Small intestine (tissue), 7 donors: ENCODE data around the gene NKD2. TPM values are rescaled to one million over a fixed set of nuclear protein-coding genes. Genes with fewer than 3 reads are reported as not detected.

ENCODE experiments used
- DNase-seq, 2 donors: peaks; one replicate each; pipeline versions ENCODE4 v3.0.0 to v3.0.0-alpha.2; 2013
- FAIRE-seq: peaks from 2 replicates; lab custom pipeline; 2012; peaks lifted over from hg19 to GRCh38; lab: Jason Lieb, UNC
- H3K27ac ChIP-seq, 3 donors: one replicate each; pipeline ENCODE4 v1.5.1; 2013; ENCODE audit warnings: low read length in 2 of 3, mild to moderate bottlenecking in 2 of 3, control low read depth in 1 of 3, inconsistent platforms in 1 of 3, low read depth in 1 of 3, moderate library complexity in 1 of 3
- H3K27me3 ChIP-seq, 3 donors: one replicate each; pipeline ENCODE4 v1.6.1; 2013; ENCODE audit warnings: low read length in 3 of 3, inconsistent platforms in 1 of 3; ENCODE audit not compliant: control insufficient read depth in 3 of 3, insufficient read depth in 3 of 3
- H3K36me3 ChIP-seq, 3 donors: one replicate each; pipeline ENCODE4 v1.6.1; 2013; ENCODE audit warnings: low read length in 3 of 3, inconsistent platforms in 1 of 3, low read depth in 1 of 3, mild to moderate bottlenecking in 1 of 3, moderate library complexity in 1 of 3; ENCODE audit not compliant: control insufficient read depth in 3 of 3, insufficient read depth in 2 of 3
- H3K4me1 ChIP-seq, 3 donors: one replicate each; pipeline ENCODE4 v1.6.1; 2013; ENCODE audit warnings: low read length in 2 of 3, inconsistent platforms in 1 of 3, low read depth in 1 of 3, mild to moderate bottlenecking in 1 of 3, moderate library complexity in 1 of 3; ENCODE audit not compliant: control insufficient read depth in 3 of 3, insufficient read depth in 2 of 3
- H3K4me3 ChIP-seq, 3 donors: one replicate each; pipeline ENCODE4 v1.5.1; 2013; ENCODE audit warnings: low read length in 3 of 3, control low read depth in 1 of 3, inconsistent platforms in 1 of 3, low read depth in 1 of 3, mild to moderate bottlenecking in 1 of 3, moderate library complexity in 1 of 3
- H3K9me3 ChIP-seq, 2 donors: one replicate each; pipeline ENCODE4 v1.6.1; 2013; ENCODE audit warnings: low read depth in 1 of 2, low read length in 1 of 2; ENCODE audit not compliant: control insufficient read depth in 2 of 2, insufficient read depth in 1 of 2
- WGBS, 3 donors: extraction: QIAGEN DNeasy Blood & Tissue Kit; methylation state at CpG; one replicate each; pipeline ENCODE4 v1.1.7; 2013; 5-methylcytosine and 5-hydroxymethylcytosine counted together
- polyA plus RNA-seq, 4 donors: library from polyadenylated mRNA; stranded (reverse) in 3 of 4; unstranded in 1 of 4; fragments of 200-250 nt in 3 of 4; fragments of 120-200 nt in 1 of 4; gene quantifications; one replicate each; pipeline versions ENCODE4 v1.2.1 to v1.2.3, GENCODE V29; 2013
- donor health status: healthy with polysubstance abuse.
- donor health status: control.
- donor health status: control.
- donor health status: Bipolar disorder and iron deficiency.
- donor health status: healthy.

NKD2 gene
- polyA plus RNA-seq, 4 donors, result 0.22 to 11.9 (median 2.2) TPM

GRCh38 chr5:1014781-1015221, 6.2 kb downstream of the NKD2 start:
- no peak overlapping the region for H3K4me3 ChIP-seq
- peaks cover 0 to 8% (median 5%) of the 10 kb centered on the region in 3 donors for H3K27me3 ChIP-seq
- DNase-seq (no peak), FAIRE-seq (no peak)
- H3K36me3 ChIP-seq, result peaks cover 0 to 85% (median 0%) of the 10 kb centered on the region in 3 donors
- no peak overlapping the region for H3K27ac ChIP-seq
- peaks cover 0 to 15% (median 0%) of the 10 kb centered on the region in 3 donors for H3K4me1 ChIP-seq
- no peaks in the 10 kb centered on the region for H3K9me3 ChIP-seq
- WGBS, 3 donors, result 50 to 74% (median 54%) methylated on average over 17 of the region's 17 CpGs

- FAIRE-seq (no peak), DNase-seq (no peak)
- WGBS, 3 donors, result 77 to 84% (median 80%) methylated on average over 10 of the region's 10 CpGs
- no peaks in the 10 kb centered on the region for H3K9me3 ChIP-seq
- H3K27ac ChIP-seq, result no peak overlapping the region
- peaks cover 0 to 85% (median 0%) of the 10 kb centered on the region in 3 donors for H3K36me3 ChIP-seq
- H3K4me3 ChIP-seq, result no peak overlapping the region
- H3K27me3 ChIP-seq, result peaks cover 0 to 3% (median 0%) of the 10 kb centered on the region in 3 donors
- H3K4me1 ChIP-seq, result peaks cover 0 to 14% (median 0%) of the 10 kb centered on the region in 3 donors
Measured at GRCh38 chr5:1015507-1015906, 6.9 kb downstream of the NKD2 start.

- Histone ChIP-seq H3K27ac (no peak overlapping the region), H3K4me1 (peaks cover 0 to 14% (median 0%) of the 10 kb centered on the region in 3 donors), H3K36me3 (peaks cover 0 to 81% (median 0%) of the 10 kb centered on the region in 3 donors), H3K27me3 (no peaks in the 10 kb centered on the region), H3K9me3 (no peaks in the 10 kb centered on the region), H3K4me3 (no peak overlapping the region)
- WGBS, 3 donors, result 86 to 88% (median 86%) methylated on average over 19 of the region's 19 CpGs
- DNase-seq (no peak), FAIRE-seq (no peak)
Measured at GRCh38 chr5:1016036-1016435, 7.4 kb downstream of the NKD2 start.

GRCh38 chr5:1016476-1016875, 7.9 kb downstream of the NKD2 start:
- H3K9me3 ChIP-seq, result no peaks in the 10 kb centered on the region
- H3K36me3 ChIP-seq, result peaks cover 0 to 78% (median 0%) of the 10 kb centered on the region in 3 donors
- peaks cover 0 to 13% (median 0%) of the 10 kb centered on the region in 3 donors for H3K4me1 ChIP-seq
- 75 to 92% (median 85%) methylated on average over 16 of the region's 16 CpGs for WGBS, 3 donors
- no peak overlapping the region for H3K27ac ChIP-seq
- no peaks in the 10 kb centered on the region for H3K27me3 ChIP-seq
- DNase-seq (no peak), FAIRE-seq (no peak)
- H3K4me3 ChIP-seq, result no peak overlapping the region

GRCh38 chr5:1017056-1017455, 8.5 kb downstream of the NKD2 start:
- H3K4me3 ChIP-seq, result no peak overlapping the region
- no peak overlapping the region for H3K27ac ChIP-seq
- FAIRE-seq (no peak), DNase-seq (no peak)
- H3K4me1 ChIP-seq, result peaks cover 0 to 16% (median 0%) of the 10 kb centered on the region in 3 donors
- H3K9me3 ChIP-seq, result no peaks in the 10 kb centered on the region
- H3K36me3 ChIP-seq, result peaks cover 0 to 72% (median 0%) of the 10 kb centered on the region in 3 donors
- H3K27me3 ChIP-seq, result no peaks in the 10 kb centered on the region
- 76 to 87% (median 86%) methylated on average over 11 to 12 of the region's 12 CpGs for WGBS, 3 donors

GRCh38 chr5:1017691-1018455, 9.3 kb downstream of the NKD2 start:
- FAIRE-seq, result no peak
- peaks cover 0 to 16% (median 0%) of the 10 kb centered on the region in 3 donors for H3K4me1 ChIP-seq
- WGBS, 3 donors, result 90 to 92% (median 92%) methylated on average over 19 of the region's 19 CpGs

GRCh38 chr5:1018596-1018995, 10.0 kb downstream of the NKD2 start:
- Histone ChIP-seq H3K4me3 (no peak overlapping the region), H3K9me3 (no peaks in the 10 kb centered on the region), H3K36me3 (peaks cover 0 to 56% (median 0%) of the 10 kb centered on the region in 3 donors), H3K27me3 (no peaks in the 10 kb centered on the region), H3K27ac (no peak overlapping the region), H3K4me1 (peaks cover 0 to 16% (median 0%) of the 10 kb centered on the region in 3 donors)
- no peak for DNase-seq
- no peak for FAIRE-seq
- 83 to 92% (median 89%) methylated on average over 9 of the region's 9 CpGs for WGBS, 3 donors

More at GRCh38 chr5:1017691-1018455, 9.3 kb downstream of the NKD2 start:
- no peak overlapping the region for H3K27ac ChIP-seq
- no peaks in the 10 kb centered on the region for H3K27me3 ChIP-seq
- no peak for DNase-seq
- no peak overlapping the region for H3K4me3 ChIP-seq
- H3K9me3 ChIP-seq, result no peaks in the 10 kb centered on the region
- peaks cover 0 to 64% (median 0%) of the 10 kb centered on the region in 3 donors for H3K36me3 ChIP-seq

GRCh38 chr5:1019001-1019905, 10.7 kb downstream of the NKD2 start:
- no peak overlapping the region for H3K4me3 ChIP-seq
- FAIRE-seq, result no peak
- no peak for DNase-seq
- WGBS, 3 donors, result 85 to 90% (median 88%) methylated on average over 30 to 37 of the region's 37 CpGs
- H3K27me3 ChIP-seq, result no peaks in the 10 kb centered on the region
- H3K27ac ChIP-seq, result no peak overlapping the region
- peaks cover 0 to 16% (median 0%) of the 10 kb centered on the region in 3 donors for H3K4me1 ChIP-seq
- no peaks in the 10 kb centered on the region for H3K9me3 ChIP-seq
- peaks cover 0 to 51% (median 0%) of the 10 kb centered on the region in 3 donors for H3K36me3 ChIP-seq
